Stomach (tissue), 4 donors: Measurements from ENCODE around the gene EGFL6.

ENCODE experiments used
- EP300 ChIP-seq: sonication (generic); formaldehyde crosslinking; IDR thresholded peaks from one replicate; pipeline ENCODE4 v1.6.1; 2017; ENCODE audit warnings: antibody characterized with exemption
- POLR2AphosphoS5 ChIP-seq, 3 donors: sonication (generic); formaldehyde crosslinking; IDR thresholded peaks; one replicate each; pipeline ENCODE4 v1.6.1; 2016; ENCODE audit warnings: antibody characterized with exemption in 3 of 3
- TF ChIP-seq, protein P1 (sequence below), 7 experiments: fragments of 450-650 bp in 4 of 7; fragments of 200-600 bp in 3 of 7; sonication (generic) in 3 of 7; IDR thresholded peaks; one replicate each; pipeline ENCODE4 v1.5.1; 2016 to 2019; ENCODE audit warnings: antibody characterized with exemption in 7 of 7, control low read depth in 2 of 7, mild to moderate bottlenecking in 1 of 7

DNA sequence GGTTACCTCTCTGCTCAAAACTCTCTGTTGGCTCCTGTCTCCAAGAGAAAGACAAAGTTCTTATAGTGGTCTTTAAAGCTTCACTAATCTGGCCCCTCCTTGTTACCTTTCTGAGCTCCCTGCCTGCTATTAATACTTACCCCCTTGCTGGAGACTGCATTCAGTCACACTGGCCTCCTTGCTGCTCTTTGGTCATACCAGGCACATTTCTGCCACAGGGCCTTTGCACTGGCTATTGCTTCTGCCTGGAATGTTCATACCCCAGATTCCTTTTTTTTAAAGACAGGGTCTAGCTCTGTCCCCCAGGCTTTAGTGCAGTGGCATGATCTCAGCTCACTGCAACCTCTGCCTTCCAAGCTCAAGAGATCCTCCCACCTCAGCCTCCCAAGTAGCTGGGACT lies 103.6 kb downstream of the EGFL6 start:
- TF ChIP-seq, protein P1, sequence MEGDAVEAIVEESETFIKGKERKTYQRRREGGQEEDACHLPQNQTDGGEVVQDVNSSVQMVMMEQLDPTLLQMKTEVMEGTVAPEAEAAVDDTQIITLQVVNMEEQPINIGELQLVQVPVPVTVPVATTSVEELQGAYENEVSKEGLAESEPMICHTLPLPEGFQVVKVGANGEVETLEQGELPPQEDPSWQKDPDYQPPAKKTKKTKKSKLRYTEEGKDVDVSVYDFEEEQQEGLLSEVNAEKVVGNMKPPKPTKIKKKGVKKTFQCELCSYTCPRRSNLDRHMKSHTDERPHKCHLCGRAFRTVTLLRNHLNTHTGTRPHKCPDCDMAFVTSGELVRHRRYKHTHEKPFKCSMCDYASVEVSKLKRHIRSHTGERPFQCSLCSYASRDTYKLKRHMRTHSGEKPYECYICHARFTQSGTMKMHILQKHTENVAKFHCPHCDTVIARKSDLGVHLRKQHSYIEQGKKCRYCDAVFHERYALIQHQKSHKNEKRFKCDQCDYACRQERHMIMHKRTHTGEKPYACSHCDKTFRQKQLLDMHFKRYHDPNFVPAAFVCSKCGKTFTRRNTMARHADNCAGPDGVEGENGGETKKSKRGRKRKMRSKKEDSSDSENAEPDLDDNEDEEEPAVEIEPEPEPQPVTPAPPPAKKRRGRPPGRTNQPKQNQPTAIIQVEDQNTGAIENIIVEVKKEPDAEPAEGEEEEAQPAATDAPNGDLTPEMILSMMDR (IDR thresholded peaks at IDR 0.05) = no peak
- TF ChIP-seq EP300 (no peak), POLR2AphosphoS5 (IDR thresholded peaks at IDR 0.05) (no peak)
